ENCODE measurements around the gene LRRIQ4.
A peak's percentile ranks its signal among the peaks of the same experiment; 100 is the strongest.

The LRRIQ4 gene

GRCh38 chr3:169846458-169847193, 34.0 kb downstream of the LRRIQ4 start:
- no peak for DNase-seq (ENCODE audit: low read depth, low spot score)
- no peak overlapping the region for H3K4me3 ChIP-seq (ENCODE audit: low read length)

DNA sequence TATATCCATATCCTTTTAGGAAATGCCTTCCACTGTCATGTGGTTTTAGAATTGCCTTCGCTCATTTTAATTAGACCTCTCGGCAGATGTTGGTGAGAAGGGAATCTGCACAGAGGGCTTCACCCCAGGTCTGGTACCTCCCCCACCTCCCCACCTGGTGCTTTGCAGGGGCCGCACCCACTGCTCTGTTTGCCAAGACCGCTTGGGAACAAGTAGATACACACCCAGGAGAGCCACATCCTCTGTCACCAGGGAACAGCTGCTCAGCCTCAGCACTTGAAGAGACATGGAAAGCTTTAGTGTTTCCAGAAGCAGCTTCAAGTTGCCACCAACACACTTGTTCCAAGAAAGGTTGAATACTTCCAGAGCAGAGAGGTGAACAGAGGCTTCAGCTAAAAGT, 35.2 kb downstream of the LRRIQ4 start:
- DNase-seq (ENCODE audit: low read depth, low spot score): peak; percentile 50
- H3K4me3 ChIP-seq (ENCODE audit: low read length): no peak overlapping the region

DNA sequence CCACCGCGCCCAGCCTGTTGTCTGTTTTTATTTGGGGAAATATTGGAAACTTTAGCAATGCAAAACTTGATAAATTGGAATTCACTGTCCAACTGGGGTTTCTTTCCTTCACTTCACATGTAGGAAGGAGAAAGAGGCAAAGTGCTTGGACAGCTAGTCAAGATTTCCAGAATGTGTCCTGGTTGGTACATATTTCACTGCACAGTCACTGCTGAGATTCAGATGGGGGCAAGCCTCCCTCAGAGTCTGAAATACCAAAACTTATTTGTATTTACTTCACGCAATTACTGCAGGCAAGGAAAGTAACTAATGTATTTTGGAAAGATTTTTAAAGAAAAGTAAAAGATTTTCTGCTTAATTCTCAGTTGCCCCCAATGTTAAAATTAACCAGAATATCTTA, 36.1 kb downstream of the LRRIQ4 start:
- no peak for DNase-seq (ENCODE audit: low read depth, low spot score)
- H3K4me3 ChIP-seq (ENCODE audit: low read length): no peak overlapping the region

DNA sequence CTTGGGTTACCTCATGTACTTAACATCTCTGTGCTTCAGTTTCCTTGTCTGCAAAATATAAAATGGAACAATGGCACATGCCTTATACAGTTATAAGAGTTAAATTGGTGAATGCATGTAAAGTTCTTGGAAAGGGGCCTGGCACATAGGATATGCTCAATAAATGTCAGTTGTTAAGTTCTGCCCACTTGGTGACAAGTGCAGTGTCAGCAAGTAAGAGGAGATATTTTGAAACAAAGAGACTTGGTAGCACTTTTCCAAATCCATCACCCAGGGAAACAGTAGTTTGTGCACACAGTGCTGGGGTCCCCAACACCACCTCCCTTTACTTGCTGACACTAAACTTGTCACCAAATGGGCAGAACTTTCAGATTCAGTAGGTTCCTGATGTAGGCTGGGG, 37.9 kb downstream of the LRRIQ4 start:
- no peak overlapping the region for H3K4me3 ChIP-seq (ENCODE audit: low read length)
- DNase-seq (ENCODE audit: low read depth, low spot score): no peak

DNA sequence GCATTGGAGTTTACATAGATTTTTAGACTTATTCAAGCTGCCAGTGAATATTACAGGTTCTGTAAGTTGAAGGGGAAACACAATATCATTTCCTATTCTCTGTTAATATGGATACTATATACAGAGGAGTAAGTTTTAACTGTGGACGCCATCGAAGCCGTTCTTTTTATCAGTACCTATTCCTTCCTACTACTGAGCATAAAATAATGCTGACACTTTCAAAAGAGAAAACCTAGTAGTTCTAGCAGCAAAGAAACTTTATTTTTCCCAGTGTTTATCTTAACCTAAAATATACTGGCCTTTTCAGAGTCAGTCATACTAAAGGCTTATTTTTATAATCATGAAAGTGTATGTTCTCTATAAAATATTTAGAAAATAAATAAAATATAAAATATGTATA, 42.8 kb downstream of the LRRIQ4 start:
- no peak for DNase-seq (ENCODE audit: low read depth, low spot score)
- no peak overlapping the region for H3K4me3 ChIP-seq (ENCODE audit: low read length)

DNA sequence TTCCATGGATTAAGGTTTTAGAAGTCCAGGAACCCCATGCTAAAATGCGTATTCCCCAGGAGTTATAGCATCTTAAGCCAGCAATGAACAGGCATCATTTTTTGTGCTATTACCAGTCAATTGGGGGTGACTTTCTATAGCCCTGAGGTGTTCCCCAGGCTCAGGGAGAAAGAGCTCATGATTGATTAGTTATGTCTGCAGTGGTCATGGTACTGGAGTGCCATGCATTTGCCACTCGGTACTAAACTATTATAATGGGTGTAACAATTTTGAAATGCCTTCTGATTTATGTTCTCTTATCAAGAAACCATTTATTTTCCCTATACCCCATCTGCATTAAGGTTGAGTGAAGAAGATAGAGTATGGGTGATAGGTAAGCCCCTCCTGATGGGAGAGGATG, 45.1 kb downstream of the LRRIQ4 start:
- H3K4me3 ChIP-seq (ENCODE audit: low read length): no peak overlapping the region
- DNase-seq (ENCODE audit: low read depth, low spot score): no peak

DNA sequence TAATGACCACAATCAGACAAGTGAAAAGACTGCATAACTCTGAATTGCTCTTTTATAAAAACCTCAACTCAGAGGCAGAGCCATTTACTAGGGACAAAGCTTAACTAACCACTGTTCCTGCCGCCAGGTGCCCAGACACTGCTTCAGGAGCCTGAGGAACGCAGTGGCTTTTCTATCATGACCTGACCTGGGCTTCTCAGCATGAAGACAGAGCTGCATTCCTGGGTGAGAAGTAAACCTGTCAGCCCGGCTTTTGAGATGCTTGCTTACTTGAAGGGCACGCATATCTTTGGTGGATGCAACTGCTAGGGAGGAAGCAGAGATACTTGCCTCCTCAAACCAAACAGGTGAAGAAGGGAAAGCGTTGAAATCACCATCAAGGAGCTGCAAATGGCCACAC, 49.2 kb downstream of the LRRIQ4 start:
- no peak overlapping the region for H3K4me3 ChIP-seq (ENCODE audit: low read length)
- DNase-seq (ENCODE audit: low read depth, low spot score): no peak

- peak; percentile 84 for DNase-seq (ENCODE audit: low read depth, low spot score)
- no peak overlapping the region for H3K4me3 ChIP-seq (ENCODE audit: low read length)
These were observed 50.8 kb downstream of the LRRIQ4 start for GRCh38 chr3:169863458-169863899.

DNA sequence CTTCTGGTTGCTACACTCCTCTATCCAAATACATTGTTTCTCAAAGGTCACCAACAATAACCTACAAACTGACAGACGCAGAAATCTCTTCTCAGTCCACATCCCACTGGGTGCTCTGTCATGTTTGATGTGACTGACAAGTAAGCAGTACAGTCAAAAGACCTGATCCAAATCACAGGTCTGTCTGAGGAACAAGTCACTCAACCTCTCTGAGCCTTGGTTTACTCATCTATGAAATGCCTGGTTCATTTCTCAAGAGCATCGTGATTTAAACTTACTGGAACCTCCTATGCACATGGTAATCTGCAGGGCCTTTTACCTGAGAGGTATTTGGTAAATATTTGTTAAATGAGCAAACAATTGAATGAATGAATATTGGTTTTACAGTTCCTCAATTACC, 51.6 kb downstream of the LRRIQ4 start:
- no peak overlapping the region for H3K4me3 ChIP-seq (ENCODE audit: low read length)
- no peak for DNase-seq (ENCODE audit: low read depth, low spot score)

DNA sequence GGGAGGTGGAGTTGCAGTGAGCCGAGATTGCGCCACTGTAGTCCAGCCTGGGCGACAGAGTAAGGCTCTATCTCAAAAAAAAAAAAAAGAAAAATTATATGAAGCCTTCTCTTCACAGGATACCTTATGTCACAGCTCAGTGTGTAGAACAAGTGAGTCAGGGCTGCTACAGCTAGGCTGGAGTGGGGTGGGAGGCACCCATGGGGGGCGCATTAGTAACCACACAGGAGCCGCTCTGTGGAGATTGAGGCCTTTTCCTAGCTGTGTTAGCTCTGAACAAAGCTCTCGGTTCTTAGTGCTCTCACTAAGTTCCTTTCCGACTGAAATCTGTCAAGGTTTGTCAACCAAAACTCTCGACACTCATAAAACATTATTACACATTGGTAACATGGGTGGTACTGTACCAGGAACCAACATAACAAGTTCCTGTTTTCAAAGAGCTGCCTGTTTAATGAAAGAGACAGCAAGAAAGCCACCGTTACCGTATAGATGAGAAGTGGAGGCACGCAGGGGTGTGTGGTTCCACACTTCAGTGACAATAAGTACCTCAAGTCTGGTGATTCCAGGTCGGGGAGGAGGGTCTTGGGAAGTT, 52.6 kb downstream of the LRRIQ4 start:
- DNase-seq (ENCODE audit: low read depth, low spot score): no peak
- H3K4me3 ChIP-seq (ENCODE audit: low read length): no peak overlapping the region

DNA sequence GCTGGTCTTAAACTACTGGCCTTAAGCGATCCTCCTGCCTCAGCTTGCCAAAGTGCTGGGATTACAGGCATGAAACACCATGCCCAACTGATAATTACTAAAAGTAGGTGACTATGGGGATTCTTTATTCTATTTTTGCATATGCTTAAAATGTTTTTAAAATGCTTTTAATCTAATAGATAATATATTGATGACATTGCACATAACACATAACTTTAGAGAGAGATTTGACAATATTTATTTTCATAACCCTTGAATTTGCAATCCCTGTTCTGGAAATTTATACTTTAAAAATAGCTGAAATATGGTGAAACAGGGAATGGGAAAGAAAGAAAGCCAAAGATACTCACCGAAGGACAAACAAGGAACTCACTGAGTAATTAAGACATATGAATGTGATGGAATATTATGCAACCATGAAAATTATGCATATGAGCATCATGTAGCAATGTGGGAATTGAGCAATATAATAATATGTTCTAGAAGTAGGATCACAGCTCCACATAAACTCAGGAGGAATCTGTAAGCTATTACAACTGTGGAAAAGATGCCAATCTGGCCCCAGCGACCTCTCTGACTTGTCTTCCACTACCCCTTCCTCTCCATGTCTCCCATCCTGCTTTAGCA, 55.0 kb downstream of the LRRIQ4 start:
- no peak for DNase-seq (ENCODE audit: low read depth, low spot score)

DNA sequence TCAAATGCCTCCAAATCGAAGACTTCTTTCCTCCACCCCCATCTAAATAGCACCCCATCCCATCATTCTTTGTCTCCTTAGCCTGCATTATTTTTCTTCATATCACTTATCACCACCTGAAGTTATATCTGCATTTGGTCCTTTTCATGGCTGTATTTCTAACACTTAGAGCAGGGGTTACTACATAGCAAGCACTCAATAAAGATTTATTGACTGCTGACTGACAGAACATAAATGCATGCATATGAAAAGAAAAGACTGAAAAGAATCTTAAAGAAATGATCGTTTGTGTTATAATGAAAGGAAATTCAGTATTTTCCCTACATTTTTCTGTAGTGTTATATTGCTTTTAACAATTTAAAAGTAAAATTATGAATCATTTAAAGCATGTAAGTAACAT, 55.7 kb downstream of the LRRIQ4 start:
- DNase-seq (ENCODE audit: low read depth, low spot score): no peak
- H3K4me3 ChIP-seq (ENCODE audit: low read length): no peak overlapping the region

More for the DNA sequence above, 55.0 kb downstream of the LRRIQ4 start:
- no peak overlapping the region for H3K4me3 ChIP-seq (ENCODE audit: low read length)

- no peak within 1 kb of the TSS for H3K4me3 ChIP-seq (ENCODE audit: low read length)
- DNase-seq (ENCODE audit: low read depth, low spot score): no peak
These were observed 57.0 kb downstream of the LRRIQ4 start, which contains the start of gene LRRC31 for GRCh38 chr3:169869484-169870220. Gene LRRC31 (minus strand): TSS chr3:169869935. CDS start chr3:169869807, 128 bp downstream.

DNA sequence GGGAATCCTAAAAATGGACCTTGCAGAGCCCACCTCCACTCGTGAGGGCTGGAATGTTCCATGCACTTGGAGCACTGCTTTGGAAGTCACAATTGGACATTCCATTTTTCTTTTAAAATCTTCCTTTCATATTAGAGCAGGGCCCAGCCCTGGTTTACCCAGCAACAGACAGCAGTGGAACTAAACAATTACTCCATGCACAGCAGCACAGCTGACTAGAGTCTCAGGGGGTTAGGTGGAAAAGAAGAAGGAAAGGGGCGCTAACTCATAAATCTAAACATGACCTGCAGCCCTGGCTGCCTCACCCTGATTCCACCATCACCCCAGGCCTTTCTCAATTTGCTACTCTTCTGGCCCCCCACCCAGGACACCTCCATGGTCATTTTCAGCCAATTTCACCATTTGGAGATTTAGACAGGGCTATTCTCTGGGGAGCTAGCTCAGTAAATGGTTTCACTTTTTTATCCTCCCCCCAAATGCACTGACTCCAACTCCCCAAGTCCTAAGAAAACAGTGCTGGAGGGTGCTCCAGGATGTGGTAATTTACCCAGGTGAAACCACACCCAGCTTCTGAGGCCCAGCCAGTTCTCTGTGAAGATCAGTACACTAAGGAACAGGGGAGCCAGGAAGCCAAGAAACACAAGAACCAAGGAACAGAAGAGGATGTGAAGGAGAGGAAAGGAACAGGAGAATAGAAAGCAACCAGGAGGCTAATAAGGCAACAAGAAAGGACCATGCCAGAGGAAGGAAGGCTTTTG, 58.6 kb downstream of the LRRIQ4 start:
- H3K4me3 ChIP-seq (ENCODE audit: low read length): no peak overlapping the region
- DNase-seq (ENCODE audit: low read depth, low spot score): peak; percentile 68

DNA sequence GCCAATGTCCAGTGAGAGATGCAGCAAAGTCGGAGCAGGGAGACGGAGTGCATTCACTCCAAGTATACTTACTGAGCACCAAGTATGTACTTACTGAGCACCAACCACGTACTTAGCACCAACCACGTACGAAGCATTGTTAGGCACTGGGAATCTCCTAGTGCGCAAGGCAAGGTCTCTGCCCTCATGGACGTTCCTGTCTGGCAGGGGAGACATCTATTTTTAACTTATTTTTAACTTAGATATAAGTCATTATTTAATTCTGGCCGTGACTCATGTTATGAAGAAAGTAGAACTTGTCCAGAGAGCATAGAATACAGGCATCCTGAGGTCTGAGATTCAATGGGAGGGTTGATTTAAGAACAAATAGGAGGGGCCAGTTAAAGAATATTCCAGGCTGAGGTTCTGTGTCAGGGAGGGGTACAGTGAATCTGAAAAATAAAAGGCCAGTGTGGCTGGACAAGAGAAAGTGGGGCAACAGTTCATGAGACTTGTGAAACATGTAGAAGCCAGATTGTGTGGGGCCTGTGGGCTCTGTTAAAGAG, 66.4 kb downstream of the LRRIQ4 start:
- DNase-seq (ENCODE audit: low read depth, low spot score): no peak
- H3K4me3 ChIP-seq (ENCODE audit: low read length): no peak overlapping the region

DNA sequence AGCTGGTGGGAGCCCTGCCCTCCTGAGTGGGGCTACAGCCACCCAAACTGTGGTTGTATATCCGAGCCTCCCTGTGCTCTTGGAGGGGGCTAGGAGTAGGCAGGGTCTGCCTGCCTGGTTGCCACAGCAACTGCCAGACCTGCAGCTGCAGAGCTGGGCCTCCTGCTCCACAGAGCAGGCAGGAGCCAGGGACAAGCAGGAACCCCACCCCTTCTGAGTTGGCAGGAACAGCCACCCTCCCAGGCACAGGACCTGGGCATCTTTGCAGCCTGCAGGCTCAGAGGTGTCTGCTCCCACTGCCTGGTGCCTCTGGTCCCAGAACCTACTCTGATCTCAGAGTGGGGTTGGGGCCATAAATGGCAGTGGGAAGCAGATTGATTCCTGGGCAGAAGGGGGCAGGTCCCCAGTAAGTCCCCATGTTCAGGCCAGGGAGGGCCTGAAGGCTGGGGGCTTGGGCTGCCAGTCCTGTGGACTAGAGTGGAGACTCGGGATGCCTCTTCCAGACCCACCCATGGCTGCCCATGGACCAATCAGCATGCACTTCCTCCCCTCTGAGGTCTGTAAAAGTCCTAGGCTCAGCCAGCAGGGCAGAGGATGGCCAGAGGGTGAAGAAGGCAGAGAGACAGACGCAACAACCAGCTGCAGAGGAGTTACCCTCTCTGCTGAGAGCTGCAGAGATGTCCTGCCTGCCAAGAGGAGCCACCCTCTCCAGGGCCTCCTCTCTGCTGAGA, 67.3 kb downstream of the LRRIQ4 start:
- no peak overlapping the region for H3K4me3 ChIP-seq (ENCODE audit: low read length)
- DNase-seq (ENCODE audit: low read depth, low spot score): no peak

DNA sequence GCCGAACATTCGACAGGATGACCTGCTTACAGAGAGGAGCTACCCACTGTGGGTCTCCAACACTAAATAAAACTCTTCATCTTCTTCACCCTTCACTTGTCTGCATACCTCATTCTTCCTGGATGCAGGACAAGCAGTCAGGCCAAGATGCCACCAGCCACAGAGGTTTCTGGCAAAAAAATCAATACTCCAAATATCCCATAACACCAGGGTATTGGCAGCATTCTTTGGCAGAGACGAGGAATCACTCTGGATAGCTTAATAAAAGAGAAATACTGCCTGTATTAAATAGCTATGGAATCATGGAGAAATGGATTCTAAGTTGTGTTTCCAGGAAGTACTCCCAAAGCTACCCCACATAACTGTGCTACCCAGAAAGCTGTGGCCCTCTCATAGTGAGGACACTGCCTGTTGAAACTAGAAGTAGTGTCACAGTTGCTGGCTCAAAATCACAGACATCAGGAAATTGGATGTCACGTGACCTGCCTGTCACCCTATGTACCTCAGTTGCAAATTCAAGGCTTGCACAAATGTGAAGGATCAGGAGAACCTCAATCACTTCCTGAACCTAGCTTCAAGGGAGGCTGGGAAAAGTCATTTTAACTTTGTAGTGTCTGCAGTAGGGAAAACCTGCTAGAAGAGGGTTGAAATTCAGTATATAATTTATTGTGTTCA, 68.0 kb downstream of the LRRIQ4 start:
- no peak for DNase-seq (ENCODE audit: low read depth, low spot score)
- no peak overlapping the region for H3K4me3 ChIP-seq (ENCODE audit: low read length)

GRCh38 chr3:169886671-169887070, 74.0 kb downstream of the LRRIQ4 start:
- no peak overlapping the region for H3K4me3 ChIP-seq (ENCODE audit: low read length)
- no peak for DNase-seq (ENCODE audit: low read depth, low spot score)

Measured in Jurkat, Clone E6-1 (cell line).